Stimulated activated CD8-positive, alpha-beta memory T cell treated with anti-CD3 and anti-CD28 coated beads, Interleukin-4, amount 100 ng/mL, for 48 hours (primary cell): ENCODE results near the gene FGD4.

Experiments
- DNase-seq: peaks from one replicate; pipeline ENCODE4 v3.0.0-alpha.2; 2020

FGD4 gene

GRCh38 chr12:32688786-32689185, 289.4 kb downstream of the FGD4 start:
- no peak for DNase-seq

DNA sequence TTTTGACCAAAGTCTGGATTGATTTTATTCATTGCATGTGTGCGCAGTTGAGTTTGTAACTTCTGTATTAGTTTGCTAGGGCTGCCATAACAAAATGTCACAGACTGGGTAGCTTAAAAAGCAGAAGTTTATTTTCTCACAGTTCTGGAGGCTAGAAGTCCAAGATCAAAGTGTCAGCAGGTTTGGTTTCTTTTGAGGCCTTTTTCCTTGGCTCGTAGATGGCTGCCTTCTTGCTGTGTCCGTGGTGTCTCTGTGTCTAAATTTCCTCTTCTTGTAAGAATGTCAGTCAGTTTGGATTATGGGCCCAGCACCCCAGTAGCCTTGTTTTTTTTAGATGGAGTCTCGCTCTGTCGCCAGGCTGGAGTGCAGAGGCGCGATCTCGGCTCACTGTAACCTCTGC, 291.6 kb downstream of the FGD4 start:
- DNase-seq = no peak

DNA sequence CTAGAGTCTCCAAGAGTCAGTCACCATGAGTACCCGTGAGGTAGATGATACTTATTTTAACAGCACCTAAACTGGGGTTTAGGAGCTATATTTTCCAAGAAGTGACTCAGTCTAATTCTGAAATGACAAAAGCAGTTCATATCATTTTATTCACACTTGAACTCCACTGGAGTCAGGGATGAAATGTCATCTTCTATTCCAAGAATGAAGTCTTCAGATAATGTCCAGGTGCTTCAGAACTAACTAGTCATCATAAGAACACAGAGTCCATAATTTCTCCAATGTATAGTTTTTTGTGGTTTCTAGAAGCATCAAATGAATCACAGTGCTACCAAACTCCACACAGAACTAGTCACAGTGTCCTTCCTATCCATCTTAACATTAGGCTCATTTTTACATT, 293.0 kb downstream of the FGD4 start:
- DNase-seq = no peak

DNA sequence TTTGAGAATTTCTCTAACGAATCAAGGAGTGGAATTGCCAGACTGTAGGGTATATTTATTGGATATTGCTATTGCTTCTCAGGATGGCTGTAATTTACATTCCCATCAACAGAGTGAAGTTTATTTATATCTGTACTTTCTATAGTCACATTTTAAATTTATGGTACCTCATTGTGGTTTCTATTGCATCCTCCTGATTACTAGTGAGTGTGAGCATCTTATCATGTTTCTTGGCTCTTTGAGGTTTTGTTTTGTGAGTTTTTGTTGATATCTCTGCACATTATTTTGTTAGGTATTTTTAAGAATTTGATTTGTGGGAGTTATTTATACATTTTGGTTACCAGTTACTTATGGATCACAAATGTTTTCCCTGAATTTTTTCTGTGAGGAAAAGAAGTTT, 293.7 kb downstream of the FGD4 start:
- no peak for DNase-seq
